ENCODE results near the gene HECTD1.
"Not testable (repeated sequence)": the region's sequence is repeated elsewhere in the genome, so short reads cannot be mapped to it uniquely, and the experiment has no call there.

HECTD1 gene

DNA sequence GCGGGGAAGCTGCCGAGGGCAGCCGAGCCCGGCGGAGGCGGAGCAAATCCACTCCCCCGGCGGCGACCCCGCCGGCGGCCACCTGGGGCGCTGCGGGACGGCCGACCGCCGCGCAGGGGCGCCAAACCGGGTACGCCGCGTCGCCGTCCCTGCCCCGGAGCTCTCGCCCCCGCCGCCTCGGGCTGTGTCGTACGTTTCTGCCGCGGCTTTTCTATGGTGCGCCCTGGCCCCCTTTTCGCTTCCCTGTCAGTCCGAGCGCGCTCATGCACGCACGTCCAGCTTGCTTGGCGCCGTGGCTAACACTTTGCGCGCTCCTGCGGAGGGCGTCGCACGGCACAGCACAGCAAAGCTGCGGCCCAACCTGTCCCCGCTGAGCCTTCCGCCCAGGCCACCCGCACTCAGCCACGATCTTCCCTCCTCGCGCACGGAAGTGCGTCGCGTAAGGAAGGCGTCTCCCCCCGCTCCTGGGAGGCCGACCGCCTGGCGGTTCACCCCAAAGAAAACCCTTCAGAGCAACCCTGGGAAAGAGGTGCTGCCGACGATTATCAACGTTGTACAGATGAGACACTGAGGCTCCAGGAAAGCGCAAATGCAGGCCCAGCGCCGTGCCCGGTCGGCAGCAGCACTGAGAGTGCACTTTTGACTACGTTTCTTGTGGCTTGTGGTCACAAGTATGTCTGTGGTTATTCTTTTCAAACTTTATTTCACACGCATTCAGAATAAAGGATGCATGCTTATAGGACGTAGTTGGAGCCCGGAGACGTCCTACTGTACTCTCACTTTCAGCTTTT, at the start of gene HECTD1:
HECTD1 (minus strand) TSS at position 39 of the 791 bp plus-strand sequence. CDS start 1,857 bp downstream, outside the sequence.
- no peak for DNase-seq

DNA sequence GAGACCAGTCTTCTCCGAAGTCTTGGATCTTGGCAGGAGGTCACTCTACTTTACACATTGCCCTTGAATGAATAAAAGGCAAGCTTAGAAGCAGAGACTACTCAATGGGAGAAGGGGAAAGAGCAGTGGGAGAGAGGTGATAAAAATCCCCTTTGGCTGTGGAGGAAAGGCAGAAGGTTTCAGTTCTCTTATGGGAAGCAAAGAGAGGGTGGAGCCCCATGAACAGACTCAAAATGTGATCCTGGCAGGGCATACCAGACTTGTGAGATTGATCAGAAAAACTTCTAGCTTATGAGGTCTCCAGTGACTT, 49.6 kb upstream of the HECTD1 start:
- DNase-seq = no peak

DNA sequence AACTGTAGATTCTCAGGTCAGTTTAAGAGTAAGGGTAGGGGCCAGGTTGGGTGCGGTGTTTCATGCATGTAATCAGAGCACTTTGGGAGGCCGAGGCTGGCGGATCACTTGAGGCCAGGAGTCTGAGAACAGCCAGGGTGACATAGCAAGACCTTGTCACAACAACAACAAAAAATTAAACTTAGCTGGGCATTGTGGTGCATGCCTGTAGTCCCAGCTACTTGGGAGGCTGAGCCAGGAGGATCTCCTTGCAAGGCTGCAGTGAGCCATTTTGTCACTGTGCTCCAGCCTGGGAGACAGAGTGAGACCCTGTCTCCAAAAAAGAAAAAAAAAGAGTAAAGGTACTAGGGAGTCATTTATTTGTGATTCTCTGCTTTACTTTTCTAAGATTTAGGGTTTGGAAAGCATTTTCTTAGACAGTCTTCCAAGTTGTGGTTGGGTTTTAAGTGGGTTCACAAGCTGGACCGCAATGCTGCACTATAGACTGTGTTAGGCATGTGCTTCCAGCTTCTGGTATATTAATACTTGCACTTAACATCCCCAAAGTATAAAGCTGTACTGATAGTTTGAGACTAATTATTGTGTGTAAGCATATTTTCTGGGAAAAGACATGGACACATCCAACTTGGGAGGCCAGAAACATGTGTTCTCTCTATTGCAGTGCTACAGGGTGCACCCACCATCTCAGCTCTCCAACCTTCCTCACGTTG, 49.1 kb upstream of the HECTD1 start:
- no peak for DNase-seq

DNA sequence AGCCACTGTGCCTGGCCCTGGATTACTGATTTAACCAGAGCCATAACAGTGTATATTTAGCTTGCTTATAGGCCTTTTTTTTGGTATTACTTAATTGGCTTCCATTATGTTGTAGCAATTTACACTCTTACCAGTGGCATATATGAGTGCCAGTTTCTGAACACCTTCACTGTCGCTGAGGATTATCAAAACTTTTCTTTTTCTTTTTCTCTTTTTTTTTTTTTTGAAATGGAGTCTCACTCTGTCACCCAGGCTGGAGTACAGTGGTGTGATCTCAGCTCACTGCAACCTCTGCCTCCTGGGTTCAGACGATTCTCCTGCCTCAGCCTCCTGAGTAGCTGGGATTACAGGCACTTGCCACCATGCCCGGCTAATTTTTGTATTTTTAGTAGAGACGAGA, 48.3 kb upstream of the HECTD1 start:
- DNase-seq = not testable (repeated sequence)

DNA sequence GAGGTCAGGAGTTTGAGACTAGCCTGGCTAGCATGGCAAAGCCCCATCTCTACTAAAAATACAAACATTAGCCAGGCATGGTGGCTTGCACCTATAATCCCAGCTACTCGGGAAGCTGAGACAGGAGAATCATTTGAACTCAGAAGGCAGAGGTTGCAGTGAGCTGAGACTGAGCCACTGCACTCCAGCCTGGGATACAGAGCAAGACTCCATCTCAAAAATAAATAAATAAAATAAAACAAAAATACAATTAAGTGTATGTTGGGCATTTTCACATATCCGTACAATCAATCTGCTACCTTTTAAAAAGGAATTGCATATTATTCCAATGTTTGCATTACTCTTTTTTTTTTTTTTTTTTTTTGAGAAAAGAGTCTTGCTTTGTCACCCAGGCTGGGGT, 47.7 kb upstream of the HECTD1 start:
- DNase-seq = no peak

DNA sequence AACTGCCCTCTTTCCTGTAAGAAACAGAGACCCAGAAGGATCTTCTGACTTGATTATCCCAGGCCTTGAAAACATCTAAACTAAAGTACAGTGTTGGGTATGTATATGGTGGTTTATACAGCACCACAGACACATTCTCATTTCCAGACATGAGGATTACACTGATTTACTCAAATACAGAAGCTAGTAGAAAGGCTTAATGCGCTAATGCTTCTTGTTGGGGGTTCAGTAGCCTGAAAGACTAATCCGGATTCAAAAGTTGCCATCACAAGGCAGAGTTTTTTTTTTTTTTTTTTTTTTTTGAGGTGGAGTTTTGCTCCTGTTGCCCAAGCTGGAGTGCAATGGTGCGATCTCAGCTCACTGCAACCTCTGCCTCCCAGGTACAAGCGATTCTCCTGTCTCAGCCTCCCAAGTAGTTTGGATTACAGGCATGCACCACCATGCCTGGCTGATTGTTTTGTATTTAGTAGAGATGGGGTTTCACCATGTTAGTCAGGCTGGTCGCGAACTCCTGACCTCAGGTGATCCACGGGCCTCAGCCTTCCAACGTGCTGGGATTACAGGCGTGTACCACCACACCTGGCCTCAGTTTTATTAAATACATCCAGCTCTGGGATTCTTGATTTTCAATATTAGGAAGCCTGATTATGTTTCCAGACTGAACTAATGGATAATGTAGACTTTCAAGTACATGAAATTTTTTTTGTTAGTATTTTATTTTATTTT, 46.3 kb upstream of the HECTD1 start:
- no peak for DNase-seq

DNA sequence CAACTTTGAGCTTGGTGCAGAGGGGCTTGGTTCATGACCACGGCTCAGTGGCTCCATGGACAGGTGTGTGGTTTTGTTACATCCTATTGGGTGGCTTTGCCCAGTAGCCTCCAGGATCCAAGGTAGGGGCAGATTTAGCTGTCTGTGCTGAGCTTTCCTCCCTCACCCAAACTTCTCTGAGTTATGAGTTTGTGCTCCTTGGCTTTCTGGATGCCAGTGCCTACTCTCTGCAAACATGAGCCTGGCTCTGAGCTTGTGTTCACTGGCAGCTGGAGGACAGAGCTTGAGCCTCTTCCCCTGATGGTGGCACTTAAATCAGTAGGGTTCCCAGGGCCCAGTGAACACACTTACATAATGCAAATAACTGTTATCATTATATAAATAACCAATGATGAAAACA, 45.3 kb upstream of the HECTD1 start:
- no peak for DNase-seq

DNA sequence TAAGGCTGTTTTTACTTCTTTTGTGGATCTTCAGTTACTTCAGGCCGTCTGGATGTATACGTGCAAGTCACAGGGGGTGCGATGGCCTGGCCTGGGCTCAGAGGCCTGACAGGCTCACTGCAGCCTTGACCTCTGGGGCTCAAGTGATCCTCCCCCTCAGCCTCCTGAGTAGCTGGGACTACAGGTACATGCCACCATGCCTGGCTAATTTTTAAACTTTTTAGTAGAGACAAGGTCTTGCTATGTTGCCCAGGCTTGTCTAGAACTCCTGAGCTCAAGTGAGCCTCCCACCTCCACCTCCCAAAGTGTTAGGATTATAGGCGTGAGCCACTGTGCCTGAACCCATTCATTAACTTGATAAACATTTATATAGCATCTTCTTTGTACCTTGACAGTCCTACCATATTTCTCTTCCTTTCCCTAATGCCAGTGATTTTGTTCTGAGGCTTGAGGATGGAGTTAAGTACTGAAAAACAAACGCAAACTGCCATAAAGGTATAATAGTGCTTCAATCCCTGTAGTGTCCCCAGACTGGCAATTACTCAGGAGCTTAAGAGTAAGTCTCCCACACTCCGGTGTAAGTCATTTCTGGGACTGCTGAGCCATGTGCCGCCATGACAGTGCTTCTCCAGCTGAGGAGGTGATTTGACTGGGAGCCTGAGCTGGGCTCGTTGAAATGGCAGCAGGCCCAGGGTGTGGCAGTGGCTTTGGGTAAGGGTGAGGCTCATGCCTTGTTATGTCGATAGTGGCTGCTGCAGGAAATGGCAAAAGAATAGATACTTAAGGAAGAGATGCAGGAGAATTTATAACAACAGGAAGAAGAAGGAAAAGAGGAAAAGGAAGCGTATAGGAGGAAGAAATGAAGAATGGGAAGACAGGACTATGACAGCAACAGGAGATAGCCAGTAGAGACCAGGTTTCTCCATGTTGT, 43.7 kb upstream of the HECTD1 start:
- no peak for DNase-seq

DNA sequence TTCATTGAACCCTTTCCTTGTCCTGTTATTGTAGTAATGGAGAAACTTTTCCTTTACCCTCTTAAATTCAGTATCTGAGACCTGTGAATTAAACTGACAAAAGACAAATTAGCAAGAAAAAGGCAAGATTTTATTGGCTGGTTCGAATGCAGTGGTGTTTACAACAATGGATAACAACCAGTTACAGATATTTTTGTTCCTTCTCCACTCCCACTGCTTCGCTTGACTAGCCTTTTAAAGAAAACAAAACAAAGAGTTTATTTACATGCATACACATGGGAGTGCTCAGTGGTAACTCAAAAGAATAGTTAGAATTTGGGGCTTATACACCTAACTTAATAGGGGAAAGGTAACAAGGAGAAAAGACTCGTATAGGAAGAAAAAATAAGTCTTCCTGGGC, 37.0 kb upstream of the HECTD1 start:
- DNase-seq = no peak

DNA sequence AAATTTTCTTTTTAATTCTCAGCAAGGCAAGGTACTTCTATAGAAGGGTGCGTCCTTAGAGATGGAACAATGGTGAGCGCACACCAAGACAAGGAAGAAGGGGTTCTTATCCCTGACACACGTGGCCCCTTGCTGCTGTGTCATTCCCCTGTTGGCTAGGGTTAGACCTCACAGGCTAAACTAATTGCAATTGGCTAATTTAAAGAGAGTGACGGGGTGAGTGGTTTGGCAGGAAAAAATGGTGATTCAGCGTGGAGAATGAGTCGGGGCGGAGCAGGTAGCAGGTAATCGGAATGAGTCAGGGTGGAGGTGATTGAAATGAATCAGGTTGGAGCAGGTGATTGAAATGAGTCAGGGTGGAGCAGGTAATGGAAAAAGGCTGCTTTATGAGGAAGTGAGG, 36.3 kb upstream of the HECTD1 start:
- DNase-seq = no peak

DNA sequence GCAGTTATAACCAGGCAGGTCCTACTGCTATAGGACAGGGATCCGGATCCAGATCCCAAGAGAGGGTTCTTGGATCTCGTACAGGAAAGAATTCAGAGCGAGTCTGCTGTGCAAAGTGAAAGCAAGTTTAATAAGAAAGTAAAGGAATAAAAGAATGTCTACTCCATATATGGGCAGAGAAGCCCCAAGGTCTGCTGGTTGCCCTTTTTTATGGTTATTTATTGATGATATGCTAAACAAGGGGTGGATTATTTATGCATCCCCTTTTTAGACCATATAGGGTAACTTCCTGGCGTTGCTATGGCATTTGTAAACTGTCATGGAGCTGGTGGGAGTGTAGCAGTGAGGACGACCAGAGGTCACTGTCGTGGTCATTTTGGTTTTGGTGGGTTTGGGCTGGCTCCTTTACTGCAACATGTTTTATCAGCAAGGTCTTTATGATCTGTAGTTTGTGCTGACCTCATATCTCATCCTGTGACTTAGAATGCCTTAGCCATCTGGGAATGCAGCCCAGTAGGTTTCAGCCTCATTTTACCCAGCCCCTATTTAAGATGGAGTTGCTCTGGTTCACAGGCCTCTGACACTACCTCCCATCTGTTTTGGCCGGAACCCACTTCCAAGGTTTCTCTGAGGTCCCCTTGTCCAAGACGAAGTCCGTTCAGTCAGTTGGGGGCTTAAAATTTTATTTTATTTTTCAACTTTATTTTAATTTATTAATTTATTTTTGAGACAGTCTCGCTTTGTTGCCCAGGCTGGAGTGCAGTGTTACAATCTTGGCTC, 34.8 kb upstream of the HECTD1 start:
- not testable (repeated sequence) for DNase-seq

DNA sequence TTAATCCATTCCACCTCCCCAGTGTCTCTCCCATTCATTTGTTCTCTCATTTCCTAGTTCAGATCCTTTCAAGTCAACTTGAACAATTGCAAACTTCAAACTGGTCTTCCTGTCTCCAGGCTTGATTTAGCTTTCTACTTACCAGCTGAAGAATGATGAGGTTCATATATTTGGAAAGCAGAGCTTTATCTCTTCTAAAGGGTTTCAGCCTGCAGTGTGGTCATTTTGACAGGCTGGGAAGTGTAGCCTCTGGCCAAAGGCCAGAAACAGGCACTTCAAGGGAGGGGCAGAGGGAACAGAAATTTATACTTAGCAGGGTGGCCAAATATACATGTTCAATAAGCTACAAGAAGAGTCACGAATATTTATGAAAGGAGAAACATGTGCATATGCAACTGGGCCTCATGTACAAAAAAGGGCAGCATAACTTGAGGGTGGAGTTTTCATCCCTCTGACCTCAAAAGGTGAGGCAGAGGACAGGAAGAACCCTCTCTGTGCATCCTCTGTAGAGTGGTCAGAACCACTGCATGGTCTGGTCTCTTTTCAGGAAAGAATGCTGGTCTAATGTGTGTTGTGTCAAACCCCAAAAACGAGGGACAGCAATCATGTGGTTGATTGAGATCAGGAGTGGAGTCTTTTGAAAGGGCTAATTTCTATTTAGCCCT, 34.0 kb upstream of the HECTD1 start:
- no peak for DNase-seq

DNA sequence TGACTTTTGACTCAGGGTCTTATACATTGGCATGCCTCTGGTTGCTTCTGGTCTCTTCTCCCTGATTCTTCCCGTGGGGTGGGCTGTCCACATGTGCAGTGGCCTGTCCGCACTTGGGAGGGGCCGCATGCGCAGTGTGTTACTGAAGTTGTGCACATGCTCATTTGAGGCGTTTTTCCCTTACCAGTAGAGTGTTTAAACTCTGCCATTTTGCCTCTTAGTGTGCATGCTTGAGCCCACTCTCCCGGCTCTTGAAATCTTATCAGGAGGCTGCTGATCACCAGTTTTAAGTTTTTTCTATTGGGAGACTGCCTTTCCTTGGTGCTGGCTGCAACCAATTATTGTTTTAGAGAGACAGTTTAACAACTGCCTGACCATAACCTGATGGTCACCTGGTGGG, 32.1 kb upstream of the HECTD1 start:
- DNase-seq = no peak

DNA sequence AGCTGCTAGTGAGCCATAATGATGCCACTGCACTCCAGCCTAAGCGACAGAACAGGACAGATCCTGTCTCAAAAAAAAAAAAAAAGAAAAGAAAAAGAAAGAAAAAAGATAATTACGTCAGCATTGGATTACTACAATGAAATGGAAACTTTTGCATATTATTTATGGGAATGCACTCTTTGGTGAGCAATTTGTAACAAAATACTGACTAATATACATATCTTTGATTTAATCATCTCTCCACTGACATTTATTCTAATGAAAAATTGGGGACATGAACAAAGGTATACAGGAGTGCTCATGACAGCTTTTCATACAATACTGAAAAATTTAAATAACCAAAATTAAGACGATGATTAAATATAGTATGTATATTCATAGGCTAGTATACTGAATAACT, 27.9 kb upstream of the HECTD1 start:
- DNase-seq = no peak

DNA sequence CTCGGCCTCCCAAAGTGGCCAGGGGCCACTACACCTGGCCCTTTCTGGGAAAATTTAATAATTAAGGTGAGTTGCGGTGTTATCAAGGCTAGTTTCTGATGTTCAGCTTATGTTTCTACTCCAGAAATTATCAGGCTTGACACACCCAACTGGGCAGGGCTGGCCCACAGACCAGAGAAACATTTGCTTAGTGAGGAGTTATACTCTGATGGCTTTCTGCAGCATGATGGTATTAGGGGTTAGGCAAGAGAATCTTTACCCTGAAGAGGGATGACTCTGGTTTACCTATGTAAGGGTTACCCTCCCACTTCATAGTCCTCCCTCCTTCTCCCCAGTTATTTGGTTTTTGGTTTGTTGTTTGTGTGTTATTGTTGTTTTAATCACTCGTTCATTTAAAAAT, 24.5 kb upstream of the HECTD1 start:
- DNase-seq = no peak

DNA sequence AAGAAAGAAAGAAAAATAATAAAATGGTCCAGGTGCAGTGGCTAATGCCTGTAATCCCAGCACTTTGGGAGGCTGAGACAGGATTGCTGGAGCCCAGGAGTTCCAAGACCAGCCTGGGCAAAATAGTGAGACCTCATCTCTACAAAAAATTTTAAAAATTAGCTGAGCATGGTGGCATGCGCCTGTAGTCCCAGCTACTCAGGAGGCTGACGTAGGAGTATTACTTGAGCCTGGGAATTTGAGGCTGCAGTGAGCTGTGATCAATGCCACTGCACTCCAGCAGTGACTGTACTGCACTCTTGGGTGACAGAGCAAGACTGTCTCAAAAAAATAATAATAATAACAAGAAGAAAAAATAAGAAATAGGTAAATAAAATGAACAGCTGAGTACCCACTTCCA, 23.7 kb upstream of the HECTD1 start:
- not testable (repeated sequence) for DNase-seq

DNA sequence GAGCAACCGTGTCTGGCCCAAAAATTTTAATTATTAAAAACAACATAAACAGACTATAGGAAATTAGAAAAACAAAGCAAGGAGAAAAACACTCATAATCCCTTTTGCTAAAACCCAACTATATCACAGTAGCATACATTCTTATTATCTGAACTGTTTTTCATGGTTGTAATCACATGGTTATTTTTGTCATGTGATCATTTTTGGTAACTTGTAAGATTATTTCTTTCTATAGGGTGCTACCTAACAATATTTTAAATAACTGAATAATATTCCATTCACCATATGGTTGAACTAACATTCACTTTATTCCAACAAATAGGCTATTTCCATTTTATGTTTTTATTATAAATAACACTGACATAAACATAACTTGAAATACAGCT, 23.0 kb upstream of the HECTD1 start:
- DNase-seq = no peak

DNA sequence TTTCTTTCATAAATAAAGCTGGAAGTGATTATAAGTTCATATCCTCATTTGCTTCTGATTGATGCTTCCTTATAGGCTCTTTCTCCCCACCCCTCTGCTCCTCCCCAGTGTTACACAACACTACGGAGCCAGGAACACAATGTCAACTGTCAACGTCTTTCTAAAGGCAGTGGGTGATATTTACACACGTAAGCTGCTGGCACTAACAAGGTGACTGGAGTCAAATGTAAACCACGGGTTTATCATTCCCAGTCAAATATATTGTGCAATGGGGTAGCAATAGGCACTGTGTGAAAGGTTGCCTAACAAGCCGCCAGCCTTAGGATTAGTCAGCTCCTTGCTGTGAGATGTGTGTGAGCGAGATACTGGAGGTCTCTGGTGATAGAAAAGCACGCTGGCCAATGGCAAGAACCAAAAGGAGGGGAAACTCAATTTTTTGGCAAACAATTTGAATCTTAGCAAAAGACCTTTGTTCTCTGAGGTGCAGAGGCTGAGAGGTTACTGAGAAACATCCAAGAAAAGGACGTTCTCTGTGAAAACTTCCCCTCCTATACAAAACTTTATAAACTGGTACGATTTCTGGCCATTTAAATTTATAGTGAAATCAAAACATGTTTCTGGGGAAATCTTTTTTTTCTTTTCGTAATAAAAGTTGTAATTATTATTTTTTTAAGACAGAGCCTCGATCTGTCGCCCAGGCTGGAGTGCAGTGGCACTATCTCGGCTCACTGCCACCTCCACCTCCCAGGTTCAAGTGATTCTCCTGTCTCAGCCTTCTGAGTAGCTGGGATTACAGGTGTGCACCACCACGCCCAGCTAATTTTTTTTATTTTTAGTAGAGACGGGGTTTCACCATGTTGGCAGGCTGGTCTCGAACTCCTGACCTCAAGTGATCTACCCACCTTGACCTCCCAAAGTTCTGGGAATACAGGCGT, 22.3 kb upstream of the HECTD1 start:
- no peak for DNase-seq

DNA sequence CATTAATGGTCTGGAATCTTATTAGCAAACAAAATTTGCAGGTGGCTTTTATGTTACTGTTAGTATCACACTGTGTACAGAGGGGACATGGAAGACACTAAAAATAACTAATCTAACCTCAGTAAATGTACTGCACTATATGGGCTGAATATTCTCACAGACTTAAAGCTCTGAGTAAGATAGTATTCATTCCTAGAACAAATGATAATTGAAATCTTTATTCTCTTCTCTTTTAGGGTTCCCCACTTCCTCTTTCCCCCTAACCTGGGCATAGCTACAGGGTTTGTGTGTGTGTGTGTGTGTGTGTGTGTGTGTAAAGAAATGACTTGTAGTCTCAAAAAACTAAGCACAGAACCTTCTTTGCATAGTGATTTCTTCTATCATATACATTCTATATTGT, 21.4 kb upstream of the HECTD1 start:
- no peak for DNase-seq

DNA sequence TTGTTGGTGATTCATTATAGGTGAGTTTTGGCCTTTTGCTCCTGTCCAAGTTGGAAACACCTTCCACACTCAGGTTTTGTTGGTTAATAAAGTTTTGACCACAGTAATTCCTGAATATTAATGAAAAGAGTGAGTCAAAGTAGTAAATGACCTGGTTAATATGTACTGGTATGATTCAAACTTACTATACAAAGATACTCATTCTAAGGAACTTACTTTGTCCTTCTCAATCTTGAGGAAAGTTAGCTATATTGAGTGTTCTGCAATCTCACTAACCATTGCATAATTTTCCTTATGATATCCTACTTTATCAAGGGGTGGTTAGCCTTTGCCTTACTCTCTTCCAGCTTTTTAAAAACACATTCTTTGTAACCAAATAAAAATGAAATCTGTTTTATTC, 20.9 kb upstream of the HECTD1 start:
- no peak for DNase-seq

All from right forelimb (tissue), 1 donor.